ENCODE results near the gene KIF12. TPM values are rescaled to one million over a fixed set of nuclear protein-coding genes. Genes with fewer than 3 reads are reported as not detected.
A peak's percentile ranks its signal among the peaks of the same experiment; 100 is the strongest.

KIF12 gene
- total and polyA plus RNA-seq, 5 donors from 2014 or later, result not detected

DNA sequence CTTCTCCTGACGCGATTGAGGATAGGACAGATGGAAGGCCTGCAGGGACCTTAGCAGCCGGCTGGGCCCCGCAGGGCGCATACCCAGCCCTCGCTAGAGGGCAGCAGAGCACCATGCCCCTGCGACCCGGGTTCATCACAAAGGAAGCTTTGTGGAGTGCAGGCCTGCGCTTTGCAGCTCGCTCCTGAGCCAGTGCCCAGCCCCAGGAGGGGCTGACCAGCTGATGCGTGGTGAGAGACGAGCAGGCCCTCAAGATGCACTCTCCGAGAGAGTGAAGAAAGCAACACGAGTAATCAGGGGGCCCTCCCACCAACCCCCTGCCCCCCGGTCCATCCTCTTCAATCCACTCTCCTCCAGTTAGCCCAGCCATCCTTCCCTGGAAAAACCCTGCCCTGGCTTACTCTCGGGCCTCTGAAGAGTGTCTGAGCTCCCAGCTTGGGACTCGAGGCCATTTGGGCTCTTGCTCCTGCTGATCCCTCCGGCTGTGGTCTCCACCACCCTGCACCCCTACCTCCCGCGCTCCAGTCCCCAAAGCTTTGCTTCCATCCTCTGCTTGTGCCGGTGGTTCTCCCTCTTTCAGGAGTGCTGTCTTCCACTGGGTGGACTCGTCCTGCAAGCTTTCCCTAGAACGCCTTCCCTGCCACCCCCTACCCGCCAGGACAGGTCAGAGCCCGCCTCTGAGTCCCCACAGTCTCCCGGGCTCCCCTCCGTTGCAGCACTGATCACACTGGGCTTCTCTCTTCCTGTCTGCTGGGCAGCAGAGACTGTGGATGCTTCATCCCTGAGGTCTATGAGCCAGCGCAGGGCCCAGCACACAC, 9.1 kb upstream of the KIF12 start:
- peaks cover 0 to 2% (median 0%) of the 10 kb centered on the region in 7 donors for H3K9me3 Mint-ChIP-seq
- Histone ChIP-seq H3K4me3 (ENCODE audit: low read depth, low read length) (no peak overlapping the region), H3K9me3 (ENCODE audit: control insufficient read depth in 2 of 2, low read length in 2 of 2) (no peaks in the 10 kb centered on the region), H3K27me3 (ENCODE audit: control insufficient read depth, insufficient read depth, low read length) (no peaks in the 10 kb centered on the region), H3K4me1 (ENCODE audit: control insufficient read depth, insufficient read depth, low read length, poor library complexity, severe bottlenecking) (no peaks in the 10 kb centered on the region), H3K36me3 (ENCODE audit: control insufficient read depth, insufficient read depth, low read length) (no peaks in the 10 kb centered on the region), H3K27ac (ENCODE audit: insufficient read depth, low read length, poor library complexity, severe bottlenecking) (no peak overlapping the region)
- peak in 2 of 3 donors; percentile 9 to 56 for DNase-seq
- H3K36me3 Mint-ChIP-seq, result no peaks in the 10 kb centered on the region
- no peak overlapping the region for H3K4me3 Mint-ChIP-seq
- peaks cover 12% of the 10 kb centered on the region for H3K27me3 Mint-ChIP-seq
- H3K4me1 Mint-ChIP-seq, result no peaks in the 10 kb centered on the region
- ATAC-seq (ENCODE audit: low read depth in 2 of 2), result no peak
- H3K27ac Mint-ChIP-seq, result no peak overlapping the region

DNA sequence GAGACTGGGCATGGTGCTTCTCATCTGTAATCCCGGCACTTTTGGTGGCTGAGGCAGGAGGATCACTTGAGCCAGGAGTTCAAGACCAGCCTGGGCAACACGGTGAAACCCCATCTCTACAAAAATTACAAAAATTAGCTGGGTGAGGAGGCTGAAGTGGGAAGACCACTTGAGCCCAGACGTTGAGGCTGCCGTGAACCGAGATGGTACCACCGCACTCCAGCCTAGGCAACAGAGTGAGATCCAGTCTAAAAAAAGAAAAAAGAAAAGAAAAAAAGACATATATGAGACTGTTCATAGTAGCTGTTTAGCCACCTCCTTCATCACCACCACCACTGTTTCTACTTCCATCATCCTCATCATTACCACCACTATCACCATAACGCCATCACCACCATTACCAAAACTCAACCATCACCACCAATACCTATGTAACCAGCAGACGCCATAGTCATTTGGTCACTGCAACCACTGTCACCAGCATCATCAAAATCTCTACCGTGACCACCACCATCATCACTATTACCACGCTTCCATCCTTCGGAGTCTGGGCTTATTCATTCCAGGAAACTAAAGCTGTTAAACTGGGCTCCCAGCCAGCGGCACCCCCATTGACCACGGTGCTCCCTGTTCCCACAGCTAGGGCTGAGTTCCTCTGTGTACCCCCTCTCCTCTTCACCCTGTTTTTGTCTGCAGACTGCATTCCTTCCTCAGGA, 8.4 kb upstream of the KIF12 start:
- DNase-seq (no peak), ATAC-seq (ENCODE audit: low read depth in 2 of 2) (no peak)
- no peaks in the 10 kb centered on the region for H3K36me3 Mint-ChIP-seq
- no peaks in the 10 kb centered on the region for H3K36me3 ChIP-seq (ENCODE audit: control insufficient read depth, insufficient read depth, low read length)
- H3K27me3 Mint-ChIP-seq, result peaks cover 14% of the 10 kb centered on the region
- H3K4me1 Mint-ChIP-seq, result no peaks in the 10 kb centered on the region
- H3K4me3 ChIP-seq (ENCODE audit: low read depth, low read length), result no peak overlapping the region
- no peaks in the 10 kb centered on the region for H3K27me3 ChIP-seq (ENCODE audit: control insufficient read depth, insufficient read depth, low read length)
- no peak overlapping the region for H3K27ac ChIP-seq (ENCODE audit: insufficient read depth, low read length, poor library complexity, severe bottlenecking)
- H3K9me3 Mint-ChIP-seq, result peaks cover 0 to 3% (median 0%) of the 10 kb centered on the region in 7 donors
- no peak overlapping the region for H3K27ac Mint-ChIP-seq
- peaks cover 0 to 2% of the 10 kb centered on the region in 2 experiments for H3K9me3 ChIP-seq (ENCODE audit: control insufficient read depth in 2 of 2, low read length in 2 of 2)
- H3K4me3 Mint-ChIP-seq, result no peak overlapping the region
- no peaks in the 10 kb centered on the region for H3K4me1 ChIP-seq (ENCODE audit: control insufficient read depth, insufficient read depth, low read length, poor library complexity, severe bottlenecking)

DNA sequence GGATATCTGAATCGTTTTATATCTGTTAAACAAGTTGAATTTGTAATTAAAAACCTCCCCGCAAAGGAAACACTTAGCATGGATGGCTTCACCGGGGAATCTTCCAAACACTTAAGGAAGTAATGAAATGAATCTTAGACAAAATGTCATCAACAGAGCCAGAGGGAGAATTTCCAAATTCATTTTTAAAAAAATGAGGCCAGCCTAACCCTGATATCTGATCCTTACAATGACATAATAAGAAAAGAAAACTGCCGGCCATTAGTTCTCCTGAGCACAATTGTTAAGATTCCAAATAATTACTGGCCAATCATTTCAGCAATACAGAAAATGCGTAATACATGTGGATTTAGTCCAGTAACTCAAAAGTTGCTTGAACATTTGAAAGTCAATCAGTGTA, 6.1 kb upstream of the KIF12 start:
- H3K9me3 Mint-ChIP-seq, result peaks cover 0 to 9% (median 4%) of the 10 kb centered on the region in 7 donors
- Histone ChIP-seq H3K27me3 (ENCODE audit: control insufficient read depth, insufficient read depth, low read length) (no peaks in the 10 kb centered on the region), H3K9me3 (ENCODE audit: control insufficient read depth in 2 of 2, low read length in 2 of 2) (peaks cover 0 to 3% of the 10 kb centered on the region in 2 experiments), H3K4me1 (ENCODE audit: control insufficient read depth, insufficient read depth, low read length, poor library complexity, severe bottlenecking) (no peaks in the 10 kb centered on the region), H3K36me3 (ENCODE audit: control insufficient read depth, insufficient read depth, low read length) (no peaks in the 10 kb centered on the region), H3K27ac (ENCODE audit: insufficient read depth, low read length, poor library complexity, severe bottlenecking) (no peak overlapping the region), H3K4me3 (ENCODE audit: low read depth, low read length) (no peak overlapping the region)
- no peak overlapping the region for H3K4me3 Mint-ChIP-seq
- no peaks in the 10 kb centered on the region for H3K4me1 Mint-ChIP-seq
- DNase-seq (no peak), ATAC-seq (ENCODE audit: low read depth in 2 of 2) (no peak)
- peaks cover 13% of the 10 kb centered on the region for H3K27me3 Mint-ChIP-seq
- no peak overlapping the region for H3K27ac Mint-ChIP-seq
- no peaks in the 10 kb centered on the region for H3K36me3 Mint-ChIP-seq

DNA sequence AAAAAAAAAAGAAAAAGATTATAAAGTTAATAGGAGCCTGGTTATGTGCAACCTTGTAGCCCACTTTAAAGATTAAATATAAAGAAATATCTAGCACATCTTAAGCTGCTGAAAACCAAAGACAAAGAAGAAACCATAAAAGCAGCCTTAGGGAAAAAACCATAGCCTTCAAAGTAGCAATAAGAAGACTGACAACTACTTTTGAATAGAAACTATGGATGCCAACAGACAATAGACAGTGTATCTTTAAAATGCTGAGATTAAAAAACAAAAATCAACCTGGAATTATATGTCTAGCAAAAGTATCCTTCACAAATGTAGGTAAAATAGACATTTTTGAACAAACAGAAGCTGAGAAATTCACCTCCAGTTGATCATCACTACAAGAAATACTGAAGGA, 3.4 kb upstream of the KIF12 start:
- no peaks in the 10 kb centered on the region for H3K36me3 ChIP-seq (ENCODE audit: control insufficient read depth, insufficient read depth, low read length)
- Mint-ChIP-seq H3K9me3 (peaks cover 0 to 9% (median 4%) of the 10 kb centered on the region in 7 donors), H3K27ac (no peak overlapping the region), H3K27me3 (peaks cover 17% of the 10 kb centered on the region), H3K4me3 (no peak overlapping the region), H3K36me3 (no peaks in the 10 kb centered on the region), H3K4me1 (peaks cover 0 to 8% (median 0%) of the 10 kb centered on the region in 4 donors)
- no peak for ATAC-seq (ENCODE audit: low read depth in 2 of 2)
- H3K4me3 ChIP-seq (ENCODE audit: low read depth, low read length), result no peak overlapping the region
- peaks cover 0 to 3% of the 10 kb centered on the region in 2 experiments for H3K9me3 ChIP-seq (ENCODE audit: control insufficient read depth in 2 of 2, low read length in 2 of 2)
- H3K4me1 ChIP-seq (ENCODE audit: control insufficient read depth, insufficient read depth, low read length, poor library complexity, severe bottlenecking), result no peaks in the 10 kb centered on the region
- no peaks in the 10 kb centered on the region for H3K27me3 ChIP-seq (ENCODE audit: control insufficient read depth, insufficient read depth, low read length)
- DNase-seq, result no peak
- H3K27ac ChIP-seq (ENCODE audit: insufficient read depth, low read length, poor library complexity, severe bottlenecking), result no peak overlapping the region

DNA sequence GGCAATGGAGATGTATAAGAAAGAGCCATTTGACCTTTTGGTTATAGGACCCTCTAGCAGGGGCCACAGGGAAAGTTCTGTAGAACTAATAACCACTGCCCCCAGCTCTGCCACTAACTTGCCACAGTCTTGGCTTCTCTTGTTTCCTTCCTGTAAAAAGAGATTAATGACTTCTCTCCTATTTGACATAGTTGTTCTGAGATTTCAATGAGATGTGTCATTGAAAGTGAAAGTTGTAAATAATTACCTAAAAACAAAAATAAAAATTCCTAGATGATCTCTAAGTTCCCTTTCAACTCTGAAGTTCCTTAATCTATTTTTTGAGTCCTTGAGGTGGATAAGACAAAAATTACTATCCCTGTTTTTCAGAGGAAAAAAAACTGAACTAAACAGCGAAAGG, 1.4 kb upstream of the KIF12 start:
- no peak overlapping the region for H3K4me3 Mint-ChIP-seq
- H3K27me3 ChIP-seq (ENCODE audit: control insufficient read depth, insufficient read depth, low read length), result no peaks in the 10 kb centered on the region
- no peaks in the 10 kb centered on the region for H3K4me1 ChIP-seq (ENCODE audit: control insufficient read depth, insufficient read depth, low read length, poor library complexity, severe bottlenecking)
- peaks cover 0 to 9% (median 4%) of the 10 kb centered on the region in 7 donors for H3K9me3 Mint-ChIP-seq
- H3K36me3 ChIP-seq (ENCODE audit: control insufficient read depth, insufficient read depth, low read length), result no peaks in the 10 kb centered on the region
- H3K27ac Mint-ChIP-seq, result no peak overlapping the region
- no peak overlapping the region for H3K4me3 ChIP-seq (ENCODE audit: low read depth, low read length)
- no peak for ATAC-seq (ENCODE audit: low read depth in 2 of 2)
- H3K4me1 Mint-ChIP-seq, result peaks cover 0 to 17% (median 0%) of the 10 kb centered on the region in 4 donors
- DNase-seq, result no peak
- H3K27me3 Mint-ChIP-seq, result peaks cover 35% of the 10 kb centered on the region
- H3K9me3 ChIP-seq (ENCODE audit: control insufficient read depth in 2 of 2, low read length in 2 of 2), result peaks cover 0 to 3% of the 10 kb centered on the region in 2 experiments
- no peaks in the 10 kb centered on the region for H3K36me3 Mint-ChIP-seq
- H3K27ac ChIP-seq (ENCODE audit: insufficient read depth, low read length, poor library complexity, severe bottlenecking), result no peak overlapping the region

DNA sequence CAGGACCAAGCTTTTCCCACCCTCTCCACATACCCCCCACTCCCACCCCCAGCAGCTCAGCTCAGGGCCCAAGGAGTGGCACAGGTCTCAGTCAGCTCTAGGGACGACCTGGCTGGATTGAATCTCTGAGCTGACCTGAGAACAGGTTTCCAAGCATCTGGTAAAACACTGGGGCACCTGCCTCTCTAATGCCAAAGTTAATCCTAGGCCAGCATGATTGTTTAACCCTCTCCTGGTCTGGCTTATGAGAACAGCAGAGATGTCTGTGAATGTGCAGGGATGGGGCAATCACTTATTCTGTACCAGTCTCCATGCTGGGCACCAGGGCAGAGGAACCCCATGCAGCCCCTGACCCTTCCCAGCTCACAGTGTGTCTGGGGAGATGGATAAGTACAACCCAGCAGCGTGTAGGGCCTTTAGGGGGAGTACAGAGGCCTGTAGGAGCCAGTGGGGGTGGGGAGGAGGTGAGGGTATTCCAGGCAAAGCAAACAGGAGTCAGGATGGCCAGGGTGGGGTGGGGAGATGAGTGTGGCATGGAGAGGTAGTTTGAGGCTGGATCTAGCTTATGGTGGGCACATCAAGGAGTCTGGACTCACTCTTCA, 678 bp upstream of the KIF12 start:
- no peak overlapping the region for H3K27ac Mint-ChIP-seq

DNA sequence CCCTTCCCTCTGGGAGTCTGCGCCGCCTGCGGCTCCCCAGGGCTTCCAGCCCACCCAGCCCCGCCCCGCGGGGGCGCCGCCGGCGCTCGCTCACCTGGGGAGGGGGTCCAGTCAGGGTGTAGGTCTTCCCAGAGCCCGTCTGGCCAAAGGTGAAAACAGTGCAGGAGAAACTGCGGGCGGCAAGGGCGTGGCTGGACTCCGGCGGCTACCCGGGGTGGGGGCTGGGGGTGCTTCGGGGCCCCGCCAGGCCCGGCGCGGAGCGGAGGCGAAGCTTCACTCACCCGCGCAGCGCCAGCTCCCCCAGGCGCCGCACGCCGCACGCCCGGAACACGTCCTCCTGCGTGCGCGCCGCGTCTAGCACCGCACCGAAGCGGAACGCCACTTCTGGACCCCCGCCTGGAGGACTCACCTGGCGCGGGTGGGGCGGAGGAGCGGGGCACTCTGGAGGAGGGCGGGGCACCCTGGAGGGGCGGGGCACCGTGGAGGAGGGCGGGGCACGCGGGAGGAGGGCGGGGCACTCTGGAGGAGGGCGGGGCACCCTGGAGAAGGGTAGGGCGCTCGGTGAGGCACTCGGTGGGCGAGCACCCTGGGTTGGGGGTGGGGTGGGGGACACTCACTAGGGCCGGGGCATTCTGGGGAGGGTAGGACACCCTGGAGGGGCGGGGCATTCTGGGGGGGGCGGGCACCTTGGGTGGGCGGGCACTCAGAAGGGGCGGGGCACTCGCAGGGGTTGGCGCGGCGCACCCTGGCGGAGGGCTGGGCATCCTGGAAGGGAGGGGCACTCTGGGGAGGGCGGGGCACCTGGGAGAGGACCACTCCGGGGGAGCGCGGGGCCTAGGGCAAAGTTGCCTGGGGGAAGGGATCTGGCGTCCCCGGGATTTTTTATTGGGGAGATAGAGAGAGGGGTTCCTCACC, 814 bp downstream of the KIF12 start:
- DNase-seq (no peak), ATAC-seq (ENCODE audit: low read depth in 2 of 2) (no peak)
- Histone ChIP-seq H3K27me3 (ENCODE audit: control insufficient read depth, insufficient read depth, low read length) (no peaks in the 10 kb centered on the region), H3K9me3 (ENCODE audit: control insufficient read depth in 2 of 2, low read length in 2 of 2) (peaks cover 0 to 3% of the 10 kb centered on the region in 2 experiments), H3K36me3 (ENCODE audit: control insufficient read depth, insufficient read depth, low read length) (no peaks in the 10 kb centered on the region), H3K27ac (ENCODE audit: insufficient read depth, low read length, poor library complexity, severe bottlenecking) (no peak overlapping the region), H3K4me1 (ENCODE audit: control insufficient read depth, insufficient read depth, low read length, poor library complexity, severe bottlenecking) (no peaks in the 10 kb centered on the region), H3K4me3 (ENCODE audit: low read depth, low read length) (no peak overlapping the region)
- H3K4me3 Mint-ChIP-seq, result no peak overlapping the region
- no peak overlapping the region for H3K27ac Mint-ChIP-seq
- H3K36me3 Mint-ChIP-seq, result no peaks in the 10 kb centered on the region
- peaks cover 42% of the 10 kb centered on the region for H3K27me3 Mint-ChIP-seq
- H3K9me3 Mint-ChIP-seq, result peaks cover 0 to 9% (median 4%) of the 10 kb centered on the region in 7 donors
- H3K4me1 Mint-ChIP-seq, result peaks cover 0 to 17% (median 0%) of the 10 kb centered on the region in 4 donors

More for the DNA sequence above, 678 bp upstream of the KIF12 start:
- H3K36me3 Mint-ChIP-seq, result no peaks in the 10 kb centered on the region
- no peaks in the 10 kb centered on the region for H3K27me3 ChIP-seq (ENCODE audit: control insufficient read depth, insufficient read depth, low read length)
- peaks cover 0 to 9% (median 4%) of the 10 kb centered on the region in 7 donors for H3K9me3 Mint-ChIP-seq
- ATAC-seq (ENCODE audit: low read depth in 2 of 2), result no peak
- no peak overlapping the region for H3K4me3 ChIP-seq (ENCODE audit: low read depth, low read length)
- peaks cover 0 to 3% of the 10 kb centered on the region in 2 experiments for H3K9me3 ChIP-seq (ENCODE audit: control insufficient read depth in 2 of 2, low read length in 2 of 2)
- H3K4me1 ChIP-seq (ENCODE audit: control insufficient read depth, insufficient read depth, low read length, poor library complexity, severe bottlenecking), result no peaks in the 10 kb centered on the region
- no peak overlapping the region for H3K4me3 Mint-ChIP-seq
- H3K36me3 ChIP-seq (ENCODE audit: control insufficient read depth, insufficient read depth, low read length), result no peaks in the 10 kb centered on the region
- H3K27ac ChIP-seq (ENCODE audit: insufficient read depth, low read length, poor library complexity, severe bottlenecking), result no peak overlapping the region
- no peak for DNase-seq
- peaks cover 42% of the 10 kb centered on the region for H3K27me3 Mint-ChIP-seq
- H3K4me1 Mint-ChIP-seq, result peaks cover 0 to 17% (median 0%) of the 10 kb centered on the region in 4 donors
